ENCODE measurements around the gene CAPS2.
A peak's percentile ranks its signal among the peaks of the same experiment; 100 is the strongest.

CAPS2 gene

DNA sequence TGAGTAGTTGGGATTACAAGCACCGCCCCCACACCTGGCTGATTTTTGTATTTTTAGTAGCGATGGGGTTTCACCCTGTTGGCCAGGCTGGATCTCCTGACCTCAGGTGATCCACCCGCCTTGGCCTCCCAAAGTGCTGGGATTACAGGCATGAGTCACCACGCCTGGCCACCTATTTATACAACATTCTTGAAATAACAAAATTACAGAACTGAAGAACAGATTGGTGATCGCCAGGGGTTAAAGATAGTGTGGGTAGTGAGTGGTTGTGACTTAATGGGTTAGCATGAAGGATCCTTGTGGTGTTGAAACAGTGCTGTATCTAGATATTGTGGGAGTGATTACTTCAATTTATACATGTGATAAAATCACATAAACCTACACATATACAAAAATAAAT lies 11.7 kb upstream of the CAPS2 start:
- H3K27ac ChIP-seq (ENCODE audit: low read length), result no peak overlapping the region

DNA sequence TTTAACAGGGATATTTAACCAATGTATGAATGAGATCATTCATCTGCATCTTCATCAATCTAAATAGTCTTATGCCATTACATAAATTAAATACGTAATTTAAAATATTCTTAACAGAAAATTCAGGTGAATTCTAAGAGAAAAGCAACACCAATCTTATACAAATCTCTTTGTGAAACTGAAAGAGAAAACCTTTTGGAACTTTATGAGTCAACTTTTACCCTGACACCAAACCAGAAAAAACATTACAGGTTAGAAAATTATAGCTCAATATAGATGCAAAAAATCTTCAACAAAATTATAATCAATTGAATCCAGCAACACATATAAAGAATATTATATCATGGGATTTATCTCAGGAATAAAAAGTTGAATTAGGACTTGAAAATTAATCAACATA lies 7.8 kb upstream of the CAPS2 start:
- Histone ChIP-seq H3K4me3 (ENCODE audit: low read length) (no peak overlapping the region), H3K9ac (ENCODE audit: low read depth, low read length) (no peak overlapping the region), H3K4me1 (ENCODE audit: insufficient read depth, low read length) (0 out of 2 replicates have a peak, but pooled peaks cover 4% of the 10 kb centered on the region), H3K9me3 (ENCODE audit: insufficient read depth, low read depth, low read length) (no peaks in the 10 kb centered on the region), H3K27me3 (ENCODE audit: insufficient read depth, low read length) (no peaks in the 10 kb centered on the region), H3K36me3 (ENCODE audit: insufficient read depth, low read depth, low read length) (no peaks in the 10 kb centered on the region), H3K27ac (ENCODE audit: low read length) (no peak overlapping the region)

More for the DNA sequence above, 11.7 kb upstream of the CAPS2 start:
- Histone ChIP-seq H3K9ac (ENCODE audit: low read depth, low read length) (no peak overlapping the region), H3K27me3 (ENCODE audit: insufficient read depth, low read length) (no peaks in the 10 kb centered on the region), H3K4me3 (ENCODE audit: low read length) (no peak overlapping the region), H3K36me3 (ENCODE audit: insufficient read depth, low read depth, low read length) (no peaks in the 10 kb centered on the region), H3K9me3 (ENCODE audit: insufficient read depth, low read depth, low read length) (no peaks in the 10 kb centered on the region), H3K4me1 (ENCODE audit: insufficient read depth, low read length) (no peaks in the 10 kb centered on the region)

DNA sequence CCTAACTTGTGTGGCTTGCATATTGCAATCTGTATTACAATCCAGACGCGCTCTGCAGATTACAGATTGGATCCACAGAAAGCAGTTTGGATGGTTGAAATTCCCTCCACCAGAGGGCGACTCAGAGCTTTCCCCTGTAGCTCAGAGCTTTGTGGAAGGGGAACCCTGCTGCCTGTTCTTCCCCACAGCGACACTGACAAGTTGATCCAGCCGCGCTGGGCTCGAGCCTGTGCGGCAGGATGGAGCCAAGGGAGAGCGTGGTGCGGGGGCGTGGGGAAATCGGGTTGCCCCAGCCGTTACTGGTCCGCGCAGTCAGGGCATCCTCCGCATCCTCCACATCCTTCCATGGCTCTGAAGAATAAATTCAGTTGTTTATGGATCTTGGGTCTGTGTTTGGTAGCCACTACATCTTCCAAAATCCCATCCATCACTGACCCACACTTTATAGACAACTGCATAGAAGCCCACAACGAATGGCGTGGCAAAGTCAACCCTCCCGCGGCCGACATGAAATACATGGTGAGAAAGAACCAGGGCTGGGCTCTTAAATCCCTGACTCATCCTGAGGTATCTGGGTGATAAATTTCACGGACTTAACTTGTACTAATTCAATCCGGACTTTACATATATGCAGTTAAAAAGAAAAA lies 4.4 kb upstream of the CAPS2 start, which contains the start of gene GLIPR1L1:
Gene GLIPR1L1, plus strand, starts transcription at position 287 of the 647 bp plus-strand sequence. Its CDS starts 59 bp downstream, at position 346.
- Histone ChIP-seq H3K4me1 (ENCODE audit: insufficient read depth, low read length) (0 out of 2 replicates have a peak, but pooled peaks cover 4% of the 10 kb centered on the region), H3K9ac (ENCODE audit: low read depth, low read length) (peak within 1 kb of the TSS; percentile 34; the same call in 1 of the 2 replicates), H3K9me3 (ENCODE audit: insufficient read depth, low read depth, low read length) (no peaks in the 10 kb centered on the region), H3K27me3 (ENCODE audit: insufficient read depth, low read length) (no peaks in the 10 kb centered on the region), H3K36me3 (ENCODE audit: insufficient read depth, low read depth, low read length) (no peaks in the 10 kb centered on the region), H3K27ac (ENCODE audit: low read length) (no peak within 1 kb of the TSS), H3K4me3 (ENCODE audit: low read length) (peak within 1 kb of the TSS; percentile 67)

DNA sequence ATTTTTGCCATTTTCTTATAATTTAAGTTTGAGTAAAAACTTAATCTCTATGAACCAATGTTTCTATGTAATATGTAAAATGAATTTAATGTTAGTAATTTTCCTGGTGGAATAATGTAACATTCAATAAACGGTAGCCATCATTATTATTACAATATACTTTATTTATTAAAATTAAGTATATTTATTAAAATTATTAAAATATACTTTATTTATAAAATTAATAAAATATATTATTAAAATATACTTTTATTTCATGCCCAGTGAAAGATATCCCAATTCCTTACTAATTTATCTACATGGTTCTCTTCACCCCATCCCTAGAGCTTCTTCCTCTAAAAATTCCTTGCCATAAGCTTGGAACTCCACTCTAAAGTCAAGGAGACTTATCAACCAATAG lies 2.5 kb downstream of the CAPS2 start:
- no peaks in the 10 kb centered on the region for H3K27me3 ChIP-seq (ENCODE audit: insufficient read depth, low read length)
- H3K9me3 ChIP-seq (ENCODE audit: insufficient read depth, low read depth, low read length), result no peaks in the 10 kb centered on the region
- no peaks in the 10 kb centered on the region for H3K36me3 ChIP-seq (ENCODE audit: insufficient read depth, low read depth, low read length)
- H3K27ac ChIP-seq (ENCODE audit: low read length), result no peak overlapping the region
- 0 out of 2 replicates have a peak, but pooled peaks cover 2% of the 10 kb centered on the region for H3K4me1 ChIP-seq (ENCODE audit: insufficient read depth, low read length)
- no peak overlapping the region for H3K4me3 ChIP-seq (ENCODE audit: low read length)
- H3K9ac ChIP-seq (ENCODE audit: low read depth, low read length), result no peak overlapping the region

DNA sequence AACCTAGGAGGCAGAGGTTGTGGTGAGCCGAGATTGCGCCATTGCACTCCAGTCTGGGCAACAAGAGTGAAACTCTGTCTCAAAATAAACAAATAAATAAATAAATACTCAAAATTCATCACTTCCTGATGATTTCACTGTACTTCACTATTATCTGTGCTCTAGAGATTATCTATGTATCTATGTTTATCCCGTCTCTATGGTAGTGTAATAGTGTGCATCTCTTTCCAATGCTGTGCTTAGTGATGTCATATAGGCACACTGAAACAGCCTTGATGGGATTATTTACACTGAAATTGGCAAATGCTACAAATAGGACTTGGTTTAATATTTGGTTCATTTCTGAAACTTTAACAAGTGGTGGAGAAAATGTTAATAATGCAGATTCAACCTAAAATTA lies 6.5 kb downstream of the CAPS2 start:
- H3K27ac ChIP-seq (ENCODE audit: low read length), result no peak overlapping the region
- H3K9me3 ChIP-seq (ENCODE audit: insufficient read depth, low read depth, low read length), result no peaks in the 10 kb centered on the region
- H3K4me1 ChIP-seq (ENCODE audit: insufficient read depth, low read length), result no peaks in the 10 kb centered on the region
- no peaks in the 10 kb centered on the region for H3K27me3 ChIP-seq (ENCODE audit: insufficient read depth, low read length)
- H3K36me3 ChIP-seq (ENCODE audit: insufficient read depth, low read depth, low read length), result no peaks in the 10 kb centered on the region
- no peak overlapping the region for H3K9ac ChIP-seq (ENCODE audit: low read depth, low read length)
- H3K4me3 ChIP-seq (ENCODE audit: low read length), result no peak overlapping the region

DNA sequence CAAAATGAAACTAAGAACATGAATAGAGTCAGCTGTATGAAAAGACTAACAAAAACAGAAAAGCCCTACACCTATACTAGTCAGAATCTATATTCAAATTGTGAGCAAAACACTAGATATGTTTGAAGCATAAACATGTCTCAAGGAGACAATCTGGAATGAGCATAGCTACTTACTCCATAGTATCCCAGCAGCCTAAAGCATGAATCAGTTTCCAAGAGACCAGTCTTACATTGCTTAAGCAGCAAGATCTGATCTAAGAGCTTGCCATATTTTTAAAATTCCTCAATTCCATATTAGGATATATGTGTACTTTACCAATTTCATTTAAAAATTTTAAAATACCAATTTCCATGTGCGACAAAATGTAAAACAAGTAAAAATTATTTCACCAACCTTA lies 7.7 kb downstream of the CAPS2 start:
- H3K27ac ChIP-seq (ENCODE audit: low read length), result no peak overlapping the region
- no peaks in the 10 kb centered on the region for H3K9me3 ChIP-seq (ENCODE audit: insufficient read depth, low read depth, low read length)
- no peaks in the 10 kb centered on the region for H3K36me3 ChIP-seq (ENCODE audit: insufficient read depth, low read depth, low read length)
- H3K9ac ChIP-seq (ENCODE audit: low read depth, low read length), result no peak overlapping the region
- no peaks in the 10 kb centered on the region for H3K4me1 ChIP-seq (ENCODE audit: insufficient read depth, low read length)
- no peak overlapping the region for H3K4me3 ChIP-seq (ENCODE audit: low read length)
- no peaks in the 10 kb centered on the region for H3K27me3 ChIP-seq (ENCODE audit: insufficient read depth, low read length)

DNA sequence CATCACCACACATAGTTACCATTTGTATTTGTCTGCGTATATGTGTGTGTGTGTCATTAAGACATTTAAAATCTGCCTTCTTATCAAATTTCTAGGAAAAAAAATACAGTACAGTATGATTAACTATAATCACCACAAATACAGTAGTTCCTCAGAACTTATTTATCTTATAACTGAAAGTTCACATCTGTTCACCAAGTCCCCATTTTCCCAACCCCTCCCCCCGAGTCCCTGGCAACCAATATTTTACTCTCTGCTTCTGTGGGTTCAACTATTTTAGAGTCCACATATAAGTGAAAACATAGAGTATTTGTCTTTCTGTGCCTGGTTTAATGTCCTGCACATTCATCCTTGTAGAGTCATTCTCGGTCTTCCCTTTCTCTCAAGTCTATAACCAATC lies 12.3 kb downstream of the CAPS2 start:
- Histone ChIP-seq H3K9ac (ENCODE audit: low read depth, low read length) (no peak overlapping the region), H3K4me3 (ENCODE audit: low read length) (no peak overlapping the region), H3K9me3 (ENCODE audit: insufficient read depth, low read depth, low read length) (no peaks in the 10 kb centered on the region), H3K27me3 (ENCODE audit: insufficient read depth, low read length) (no peaks in the 10 kb centered on the region), H3K4me1 (ENCODE audit: insufficient read depth, low read length) (no peaks in the 10 kb centered on the region), H3K36me3 (ENCODE audit: insufficient read depth, low read depth, low read length) (no peaks in the 10 kb centered on the region), H3K27ac (ENCODE audit: low read length) (no peak overlapping the region)

DNA sequence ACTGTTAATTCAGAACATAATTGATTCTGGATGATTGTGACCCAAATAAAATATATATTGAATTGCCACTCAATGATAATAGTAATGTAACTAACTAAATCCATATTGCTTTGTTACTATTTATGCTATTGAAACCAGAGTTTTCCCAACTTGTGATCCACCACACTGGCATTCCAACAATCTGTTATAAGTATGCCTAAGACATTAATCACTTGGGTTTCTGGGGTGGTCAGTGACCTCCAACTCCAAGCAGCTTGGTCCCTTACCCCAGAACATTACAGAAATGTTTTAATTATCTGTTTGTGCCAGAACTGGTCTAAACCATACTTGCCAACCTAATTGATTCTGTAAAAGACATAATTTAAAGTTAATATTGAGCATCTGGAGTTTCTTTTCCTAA lies 14.6 kb downstream of the CAPS2 start:
- no peaks in the 10 kb centered on the region for H3K4me1 ChIP-seq (ENCODE audit: insufficient read depth, low read length)
- H3K36me3 ChIP-seq (ENCODE audit: insufficient read depth, low read depth, low read length), result no peaks in the 10 kb centered on the region
- no peak overlapping the region for H3K9ac ChIP-seq (ENCODE audit: low read depth, low read length)
- H3K27ac ChIP-seq (ENCODE audit: low read length), result no peak overlapping the region
- H3K9me3 ChIP-seq (ENCODE audit: insufficient read depth, low read depth, low read length), result no peaks in the 10 kb centered on the region
- H3K4me3 ChIP-seq (ENCODE audit: low read length), result no peak overlapping the region
- no peaks in the 10 kb centered on the region for H3K27me3 ChIP-seq (ENCODE audit: insufficient read depth, low read length)

DNA sequence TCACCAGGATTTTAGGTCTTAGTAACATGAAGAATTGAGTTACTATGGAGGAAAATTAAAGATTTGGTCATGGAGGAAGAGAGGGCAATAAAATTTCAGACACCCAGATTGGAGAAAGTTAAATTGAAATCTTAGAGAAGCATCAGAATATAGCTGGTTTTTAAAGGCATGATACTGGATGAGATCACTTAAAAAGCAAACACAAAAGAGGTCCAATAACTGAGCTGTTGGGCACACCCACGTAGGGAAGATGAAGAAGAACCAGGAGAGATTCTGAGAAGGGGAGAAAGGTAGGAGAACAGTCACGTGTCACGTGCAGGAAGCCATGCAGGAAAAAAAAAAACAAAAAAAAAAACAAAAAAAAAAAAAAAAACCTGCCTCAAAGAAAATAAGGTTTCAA lies 18.8 kb downstream of the CAPS2 start:
- Histone ChIP-seq H3K27me3 (ENCODE audit: insufficient read depth, low read length) (no peaks in the 10 kb centered on the region), H3K27ac (ENCODE audit: low read length) (no peak overlapping the region), H3K4me3 (ENCODE audit: low read length) (no peak overlapping the region), H3K9me3 (ENCODE audit: insufficient read depth, low read depth, low read length) (no peaks in the 10 kb centered on the region), H3K4me1 (ENCODE audit: insufficient read depth, low read length) (no peaks in the 10 kb centered on the region), H3K9ac (ENCODE audit: low read depth, low read length) (no peak overlapping the region), H3K36me3 (ENCODE audit: insufficient read depth, low read depth, low read length) (no peaks in the 10 kb centered on the region)

DNA sequence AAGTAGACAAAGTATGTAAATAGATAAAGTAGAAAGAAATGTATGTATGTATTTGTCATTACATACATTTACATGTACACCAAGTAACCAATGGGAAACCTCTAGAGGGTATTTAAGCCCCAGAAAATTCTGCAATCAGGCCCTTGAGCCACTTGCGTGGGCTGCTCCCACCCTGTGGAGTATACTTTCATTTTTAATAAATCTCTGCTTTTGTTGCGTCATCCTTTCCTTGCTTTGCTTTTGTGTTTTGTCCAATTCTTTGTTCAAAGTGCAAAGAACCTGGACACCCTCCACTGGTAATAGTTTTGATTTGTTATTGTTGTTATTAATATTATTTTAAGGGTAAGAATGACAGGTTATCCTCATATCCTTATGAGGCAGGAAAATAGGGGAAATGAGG lies 21.8 kb downstream of the CAPS2 start:
- H3K4me1 ChIP-seq (ENCODE audit: insufficient read depth, low read length), result no peaks in the 10 kb centered on the region
- H3K27me3 ChIP-seq (ENCODE audit: insufficient read depth, low read length), result no peaks in the 10 kb centered on the region
- no peaks in the 10 kb centered on the region for H3K9me3 ChIP-seq (ENCODE audit: insufficient read depth, low read depth, low read length)
- H3K36me3 ChIP-seq (ENCODE audit: insufficient read depth, low read depth, low read length), result no peaks in the 10 kb centered on the region
- H3K27ac ChIP-seq (ENCODE audit: low read length), result no peak overlapping the region
- H3K9ac ChIP-seq (ENCODE audit: low read depth, low read length), result no peak overlapping the region
- H3K4me3 ChIP-seq (ENCODE audit: low read length), result no peak overlapping the region

DNA sequence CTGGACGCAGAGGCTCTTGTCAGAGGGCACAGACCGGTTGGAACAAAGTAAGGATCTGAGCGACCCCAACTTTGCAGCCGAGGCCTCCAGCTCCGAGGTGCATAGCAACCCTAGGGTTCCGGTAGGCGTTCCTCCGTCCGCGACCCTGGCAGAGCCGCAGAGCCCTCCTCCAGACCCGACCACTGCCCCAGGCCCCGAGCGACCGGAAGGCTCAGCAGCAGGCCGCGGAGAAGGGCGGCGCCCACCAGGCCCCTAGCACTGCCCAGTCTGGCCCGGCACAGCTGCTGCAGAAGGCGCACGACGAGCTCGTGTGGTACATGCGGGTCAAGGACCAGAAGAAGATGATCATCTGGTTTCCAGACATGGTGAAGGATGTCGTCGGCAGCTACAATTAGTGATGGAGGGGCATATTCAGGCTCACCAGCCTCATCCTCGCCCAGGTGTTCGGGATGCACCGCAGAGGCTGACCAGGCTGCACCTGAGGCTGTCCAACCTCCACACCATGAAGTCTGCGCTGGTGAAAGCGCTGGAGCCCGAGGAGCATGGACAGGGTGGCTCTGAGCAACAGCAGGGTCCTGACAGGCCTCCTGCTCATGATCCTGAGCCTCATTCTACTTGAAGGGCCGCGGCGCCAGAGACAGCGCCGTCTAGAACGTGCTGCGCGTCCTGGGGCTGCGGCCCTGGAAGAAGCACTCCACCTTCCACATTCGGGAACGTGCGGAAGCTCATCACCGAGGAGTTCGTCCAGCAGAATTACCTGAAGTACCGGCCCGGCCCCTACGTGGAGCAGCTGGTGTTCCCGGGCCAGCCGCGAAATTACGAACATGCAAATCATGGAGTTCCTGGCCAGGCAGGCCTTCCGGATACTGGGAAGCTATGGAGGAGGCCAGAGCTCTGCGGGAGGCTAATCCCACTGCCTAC lies 24.5 kb downstream of the CAPS2 start:
- Histone ChIP-seq H3K36me3 (ENCODE audit: insufficient read depth, low read depth, low read length) (no peaks in the 10 kb centered on the region), H3K27me3 (ENCODE audit: insufficient read depth, low read length) (no peaks in the 10 kb centered on the region), H3K9me3 (ENCODE audit: insufficient read depth, low read depth, low read length) (no peaks in the 10 kb centered on the region), H3K4me1 (ENCODE audit: insufficient read depth, low read length) (no peaks in the 10 kb centered on the region), H3K9ac (ENCODE audit: low read depth, low read length) (no peak overlapping the region), H3K27ac (ENCODE audit: low read length) (no peak overlapping the region), H3K4me3 (ENCODE audit: low read length) (no peak overlapping the region)

DNA sequence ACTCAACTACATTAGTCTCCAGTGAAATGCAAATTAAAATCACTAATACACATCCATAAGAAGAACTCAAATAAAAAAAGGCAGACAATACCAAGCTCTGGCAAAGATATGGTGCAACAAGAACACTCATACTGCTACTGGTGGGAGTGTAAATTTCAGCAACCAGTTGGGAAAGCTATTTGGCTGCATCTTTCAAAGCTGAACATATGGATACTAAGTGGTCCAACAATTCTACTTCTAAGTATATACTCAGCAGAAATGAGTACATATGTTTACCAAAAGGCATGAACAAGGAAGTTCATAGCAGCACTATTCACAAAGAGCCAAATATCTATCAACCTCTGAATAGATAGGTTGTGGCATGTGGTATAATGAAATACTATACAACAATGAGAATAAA lies 27.3 kb downstream of the CAPS2 start:
- Histone ChIP-seq H3K27ac (ENCODE audit: low read length) (no peak overlapping the region), H3K36me3 (ENCODE audit: insufficient read depth, low read depth, low read length) (no peaks in the 10 kb centered on the region), H3K4me1 (ENCODE audit: insufficient read depth, low read length) (no peaks in the 10 kb centered on the region), H3K9me3 (ENCODE audit: insufficient read depth, low read depth, low read length) (no peaks in the 10 kb centered on the region), H3K27me3 (ENCODE audit: insufficient read depth, low read length) (no peaks in the 10 kb centered on the region), H3K9ac (ENCODE audit: low read depth, low read length) (no peak overlapping the region), H3K4me3 (ENCODE audit: low read length) (no peak overlapping the region)
